HCT116 (cell line): Measurements from ENCODE around the gene ADAM15. TPM values are rescaled to one million over a fixed set of nuclear protein-coding genes. Genes with fewer than 3 reads are reported as not detected.

Experiments used
- ATAC-seq: fragments of 200-7000 bp; cut with Tn5 transposase; 2 replicates; pipeline ENCODE4 v1.9.1; 2020; ENCODE audit warnings: mild to moderate bottlenecking, moderate library complexity
- BruUV-seq: library from RNA; stranded (reverse); fragments of 400-500 nt; replicated peaks from 2 replicates; lab custom pipeline; 2021; lab: Mats Ljungman, UMichigan
- CTCF ChIA-PET: fragments of 300-600 bp; sonication (Branson Sonifier 250); formaldehyde crosslinking; loops from one replicate; lab custom pipeline; 2021; ENCODE audit warnings: antibody characterized with exemption; lab: Charles Lee
- POLR2A ChIA-PET: fragments of 300-600, 350-600 bp; sonication (Branson Sonifier 250); formaldehyde crosslinking; loops from one replicate; lab custom pipeline; 2021; ENCODE audit warnings: antibody characterized with exemption; lab: Charles Lee
- RAD21 ChIA-PET, 2 experiments: fragments of 300-600 bp; sonication (Branson Sonifier 250); formaldehyde crosslinking; loops; one replicate each; lab custom pipeline; 2023; ENCODE audit warnings: low total read pairs in 2 of 2; ENCODE audit not compliant: uncharacterized antibody in 2 of 2, unreplicated experiment in 2 of 2, low non-redundant PET in 1 of 2; lab: Charles Lee
- DNase-seq: peaks from one replicate; pipeline ENCODE4 v3.0.0-alpha.2; 2010; ENCODE audit warnings: low read depth, low spot score
- H2AFZ ChIP-seq: fragments of 200-600 bp; shearing (Covaris generic), sonication (generic); 2 replicates; pipeline ENCODE4 v1.6.1; 2017; ENCODE audit warnings: low read depth, mixed run types, mixed read lengths, antibody characterized with exemption, low read length; ENCODE audit not compliant: poor library complexity, severe bottlenecking
- H3K27ac ChIP-seq: 2 replicates; pipeline ENCODE4 v1.5.1; 2012; ENCODE audit warnings: low read depth, low read length
- H3K27me3 ChIP-seq: fragments of 200-600 bp; sonication (generic); 2 replicates; pipeline ENCODE4 v1.6.1; 2016; ENCODE audit warnings: mixed run types, low read length, mixed read lengths; ENCODE audit not compliant: insufficient read depth
- H3K36me3 ChIP-seq, 2 experiments: fragments of 200-500 bp in 1 of 2; fragments of 200-600 bp in 1 of 2; sonication (Bioruptor generic) in 1 of 2; sonication (generic) in 1 of 2; 2 replicates each; pipeline versions ENCODE4 v1.5.1 to v1.6.1; 2014 to 2016; ENCODE audit warnings: low read length in 2 of 2, inconsistent platforms in 1 of 2, mixed read lengths in 1 of 2, mixed run types in 1 of 2; ENCODE audit not compliant: insufficient read depth in 2 of 2, control insufficient read depth in 1 of 2
- H3K4me1 ChIP-seq, 2 experiments: fragments of 200-600 bp in 1 of 2; sonication (generic) in 1 of 2; 2 replicates each; pipeline versions ENCODE4 v1.5.1 to v1.6.1; 2012 to 2017; ENCODE audit warnings: low read length in 2 of 2, inconsistent platforms in 1 of 2, mild to moderate bottlenecking in 1 of 2, mixed read lengths in 1 of 2, mixed run types in 1 of 2, moderate library complexity in 1 of 2; ENCODE audit not compliant: insufficient read depth in 2 of 2, control insufficient read depth in 1 of 2
- H3K4me2 ChIP-seq: fragments of 200-600 bp; sonication (generic); 2 replicates; pipeline ENCODE4 v1.6.1; 2017; ENCODE audit warnings: mixed run types, low read length, mixed read lengths
- H3K4me3 ChIP-seq, 2 experiments: fragments of 200-600 bp in 1 of 2; sonication (generic) in 1 of 2; replicated peaks in 1 of 2; 2 replicates each; pipeline ENCODE4 v1.5.1; 2011 to 2016; ENCODE audit warnings: low read length in 2 of 2, control low read depth in 1 of 2, low read depth in 1 of 2, mild to moderate bottlenecking in 1 of 2, mixed read lengths in 1 of 2, mixed run types in 1 of 2
- H3K79me2 ChIP-seq: fragments of 200-600 bp; sonication (generic); 2 replicates; pipeline ENCODE4 v1.6.1; 2017; ENCODE audit warnings: mild to moderate bottlenecking, mixed run types, low read length, moderate library complexity, mixed read lengths; ENCODE audit not compliant: insufficient read depth
- H3K9ac ChIP-seq: fragments of 200-600 bp; sonication (generic); 2 replicates; pipeline ENCODE4 v1.6.1; 2016; ENCODE audit warnings: low read length, mixed read lengths
- H3K9me2 ChIP-seq: fragments of 200-600 bp; sonication (generic), shearing (Covaris generic); 2 replicates; pipeline ENCODE4 v1.6.1; 2017; ENCODE audit warnings: mixed run types, mild to moderate bottlenecking, moderate library complexity; ENCODE audit not compliant: insufficient read depth
- H3K9me3 ChIP-seq, 2 experiments: fragments of 200-500 bp in 1 of 2; fragments of 200-600 bp in 1 of 2; sonication (Bioruptor generic) in 1 of 2; sonication (generic) in 1 of 2; 2 replicates each; pipeline ENCODE4 v1.6.1; 2014 to 2017; ENCODE audit warnings: low read length in 2 of 2, mixed read lengths in 2 of 2, inconsistent platforms in 1 of 2, low read depth in 1 of 2, mild to moderate bottlenecking in 1 of 2, mixed run types in 1 of 2, moderate library complexity in 1 of 2; ENCODE audit not compliant: control insufficient read depth in 1 of 2, insufficient read depth in 1 of 2
- H4K20me1 ChIP-seq: fragments of 200-600 bp; sonication (generic), shearing (Covaris generic); 2 replicates; pipeline ENCODE4 v1.6.1; 2017; ENCODE audit warnings: mixed run types, mild to moderate bottlenecking, moderate library complexity; ENCODE audit not compliant: insufficient read depth
- ATF3 ChIP-seq: IDR thresholded peaks from 2 replicates; pipeline ENCODE4 v1.6.1; 2012
- CEBPB ChIP-seq: IDR thresholded peaks from 2 replicates; pipeline ENCODE4 v1.6.1; 2012; ENCODE audit warnings: low read depth
- EGR1 ChIP-seq: IDR thresholded peaks from 2 replicates; pipeline ENCODE4 v1.6.1; 2012; ENCODE audit warnings: low read depth
- EZH2 ChIP-seq: fragments of 200-600 bp; sonication (generic); IDR thresholded peaks from 2 replicates; pipeline ENCODE4 v1.6.1; 2017; ENCODE audit warnings: antibody characterized with exemption, mixed run types
- EZH2phosphoT487 ChIP-seq: fragments of 200-600 bp; IDR thresholded peaks from 2 replicates; pipeline ENCODE4 v1.6.1; 2018; ENCODE audit warnings: antibody characterized with exemption, borderline replicate concordance
- JUND ChIP-seq: IDR thresholded peaks from 2 replicates; pipeline ENCODE4 v1.6.1; 2012
- MAX ChIP-seq: IDR thresholded peaks from 2 replicates; pipeline ENCODE4 v1.6.1; 2012
- POLR2A ChIP-seq: IDR thresholded peaks from 2 replicates; pipeline ENCODE4 v1.7.0; 2011; ENCODE audit warnings: borderline replicate concordance; ENCODE audit not compliant: insufficient read depth, insufficient read length; ENCODE audit errors: extremely low read depth
- POLR2AphosphoS5 ChIP-seq: IDR thresholded peaks from 2 replicates; pipeline ENCODE4 v1.6.1; 2011; ENCODE audit warnings: mild to moderate bottlenecking, low read depth, low read length, moderate library complexity
- RAD21 ChIP-seq: IDR thresholded peaks from 2 replicates; pipeline ENCODE4 v1.6.1; 2012; ENCODE audit warnings: low read depth, mild to moderate bottlenecking
- REST ChIP-seq: IDR thresholded peaks from 2 replicates; pipeline ENCODE4 v1.6.1; 2012; ENCODE audit warnings: low read depth
- SIN3A ChIP-seq: IDR thresholded peaks from 2 replicates; pipeline ENCODE4 v1.6.1; 2012; ENCODE audit warnings: low read depth
- SP1 ChIP-seq: IDR thresholded peaks from 2 replicates; pipeline ENCODE4 v1.6.1; 2012; ENCODE audit warnings: low read depth
- SRF ChIP-seq: IDR thresholded peaks from 2 replicates; pipeline ENCODE4 v1.6.1; 2012; ENCODE audit warnings: low read depth
- ZBTB33 ChIP-seq: IDR thresholded peaks from 2 replicates; pipeline ENCODE4 v1.6.1; 2011; ENCODE audit warnings: mild to moderate bottlenecking, low read length, moderate library complexity; ENCODE audit not compliant: insufficient replicate concordance; ENCODE audit errors: extremely low read depth
- ZNF274 ChIP-seq: fragments of 200-500 bp; sonication (Bioruptor generic); IDR thresholded peaks from 2 replicates; pipeline ENCODE4 v1.6.1; 2014; ENCODE audit warnings: mild to moderate bottlenecking, low read depth, low read length, inconsistent platforms
- intact Hi-C: fragments of 100-400 bp; cut with micrococcal nuclease; formaldehyde crosslinking; loops from 2 replicates; pipeline ENCODE4 v1.10.0; 2022
- total RNA-seq: library from RNA; stranded (reverse); gene quantifications from one replicate; pipeline ENCODE4 v1.2.1, GENCODE V29; 2021; ENCODE audit not compliant: unreplicated experiment

The ADAM15 gene
- total RNA-seq, 1 experiment from 2014 or later: 149 TPM

- BruUV-seq: no TSS peak
- CTCF ChIA-PET: interaction anchor here (1.4 to 4.0 kb wide), 3 partner anchors 26 to 42 kb away, joined by 4 to 32 read pairs (median 6); no protein-coding TSS in a partner anchor
- H3K9me3 ChIP-seq: no peaks in the 10 kb centered on the region
- no peaks in the 10 kb centered on the region for H4K20me1 ChIP-seq
- H3K4me3 ChIP-seq: no peak overlapping the region
- POLR2A ChIA-PET: interaction anchor here (0.6 kb wide), 1 partner anchor 40 kb away, joined by 4 read pairs; no protein-coding TSS in a partner anchor
- TF ChIP-seq MAX (no peak), CEBPB (no peak), POLR2A (no peak), EZH2 (no peak), ZBTB33 (no peak), SIN3A (no peak), EZH2phosphoT487 (no peak), ZNF274 (no peak), REST (no peak), EGR1 (no peak), SRF (no peak), RAD21 (no peak), POLR2AphosphoS5 (no peak), ATF3 (no peak), SP1 (no peak), JUND (no peak)
- H3K79me2 ChIP-seq: no peaks in the 10 kb centered on the region
- intact Hi-C loops: no loop called here
- ATAC-seq (no peak), DNase-seq (no peak)
- H3K4me2 ChIP-seq: no peak overlapping the region
- no peaks in the 10 kb centered on the region for H3K36me3 ChIP-seq
- peaks cover 9 to 29% of the 10 kb centered on the region in 2 experiments for H3K4me1 ChIP-seq
- no peak overlapping the region for H2AFZ ChIP-seq
- H3K9me2 ChIP-seq: no peaks in the 10 kb centered on the region
- no peak overlapping the region for H3K27ac ChIP-seq
- H3K27me3 ChIP-seq: no peaks in the 10 kb centered on the region
- RAD21 ChIA-PET: no interaction called here
- no peak overlapping the region for H3K9ac ChIP-seq
These were observed 8.3 kb upstream of the ADAM15 start for GRCh38 chr1:155042789-155043188.
